CD4-positive, alpha-beta T cell (primary cell): ENCODE results near the gene SUPT3H. TPM values are rescaled to one million over a fixed set of nuclear protein-coding genes. Genes with fewer than 3 reads are reported as not detected.

Experiments
- ATAC-seq: fragments of 200-7000 bp; cut with Tn5 transposase; one replicate; pipeline ENCODE4 v1.10.0; 2022; ENCODE audit warnings: mild to moderate bottlenecking; ENCODE audit not compliant: poor library complexity
- CTCF ChIA-PET: fragments of 350-600 bp; sonication (Branson Sonifier 250); formaldehyde crosslinking; loops from one replicate; lab custom pipeline; 2021; ENCODE audit warnings: antibody characterized with exemption, inconsistent platforms; lab: Charles Lee
- POLR2A ChIA-PET: fragments of 350-600 bp; sonication (Branson Sonifier 250); formaldehyde crosslinking; loops from one replicate; lab custom pipeline; 2021; ENCODE audit warnings: antibody characterized with exemption, inconsistent platforms; lab: Charles Lee
- DNase-seq, 14 experiments: peaks; one replicate each; pipeline ENCODE4 v3.0.0-alpha.2; 2013 to 2020; ENCODE audit warnings: mixed read lengths in 2 of 14
- H3K27ac ChIP-seq, 2 donors: one replicate each; pipeline versions ENCODE4 v1.5.1 to v1.7.0; 2013; ENCODE audit warnings: low read length in 2 of 2, low read depth in 1 of 2, mild to moderate bottlenecking in 1 of 2
- H3K27me3 ChIP-seq, 2 experiments: 1 replicate in 1 of 2; 2 replicates in 1 of 2; pipeline versions ENCODE4 v1.6.1 to v1.7.0; 2013; ENCODE audit warnings: low read length in 2 of 2, control low read depth in 1 of 2, mild to moderate bottlenecking in 1 of 2, moderate library complexity in 1 of 2; ENCODE audit not compliant: insufficient read depth in 2 of 2, control insufficient read depth in 1 of 2
- H3K36me3 ChIP-seq: one replicate; pipeline ENCODE4 v1.6.1; 2013; ENCODE audit warnings: low read length, control low read depth; ENCODE audit not compliant: insufficient read depth
- H3K4me1 ChIP-seq: one replicate; pipeline ENCODE4 v1.6.1; 2013; ENCODE audit warnings: low read length, control low read depth; ENCODE audit not compliant: insufficient read depth
- H3K4me3 ChIP-seq: one replicate; pipeline ENCODE4 v1.5.1; 2013; ENCODE audit warnings: mild to moderate bottlenecking, low read length, moderate library complexity
- H3K9me3 ChIP-seq, 2 experiments: 1 replicate in 1 of 2; 2 replicates in 1 of 2; pipeline versions ENCODE4 v1.6.1 to v1.7.0; 2013; ENCODE audit warnings: low read length in 2 of 2, mild to moderate bottlenecking in 2 of 2, control low read depth in 1 of 2, moderate library complexity in 1 of 2; ENCODE audit not compliant: control insufficient read depth in 1 of 2, insufficient read depth in 1 of 2
- H3K27ac Mint-ChIP-seq: one replicate; pipeline ENCODE4 v1.8.0; 2020; ENCODE audit warnings: mixed read lengths
- H3K27me3 Mint-ChIP-seq: one replicate; pipeline ENCODE4 v1.8.0; 2021; ENCODE audit warnings: mixed read lengths
- H3K36me3 Mint-ChIP-seq: one replicate; pipeline ENCODE4 v1.8.0; 2021; ENCODE audit warnings: low read depth, mixed read lengths
- H3K4me1 Mint-ChIP-seq: one replicate; pipeline ENCODE4 v1.8.0; 2021; ENCODE audit warnings: low read depth, mixed read lengths
- H3K4me3 Mint-ChIP-seq: one replicate; pipeline ENCODE4 v1.8.0; 2020; ENCODE audit warnings: mild to moderate bottlenecking, mixed read lengths
- H3K9me3 Mint-ChIP-seq: one replicate; pipeline ENCODE4 v1.8.0; 2020; ENCODE audit warnings: mixed read lengths
- CTCF ChIP-seq: fragments of 200-600 bp; IDR thresholded peaks from one replicate; pipeline ENCODE4 v1.8.0; 2022; ENCODE audit warnings: antibody characterized with exemption, mild to moderate bottlenecking
- intact Hi-C, 2 experiments: fragments of 100-400 bp; cut with DNase I in 1 of 2; cut with micrococcal nuclease in 1 of 2; formaldehyde crosslinking; loops; one replicate each; pipeline versions ENCODE4 v1.15.1 to v1.9.0; 2023 to 2025; cut with DNase I, micrococcal nuclease
- total RNA-seq, 174 experiments: library from RNA in 2 of 174; stranded (reverse) in 2 of 174; gene quantifications; one replicate each; pipeline ENCODE4 v1.2.3 and lab custom pipeline; 2021 to 2026

SUPT3H gene
- total RNA-seq, 2 experiments from 2014 or later, result 8.9 to 10.5 TPM

- no peaks in the 10 kb centered on the region for H3K36me3 ChIP-seq
- ChIA-PET CTCF (no interaction called here), POLR2A (no interaction called here)
- H3K4me3 ChIP-seq, result no peak overlapping the region
- H3K4me1 ChIP-seq, result no peaks in the 10 kb centered on the region
- no peaks in the 10 kb centered on the region for H3K27me3 Mint-ChIP-seq
- H3K4me3 Mint-ChIP-seq, result no peak overlapping the region
- H3K4me1 Mint-ChIP-seq, result peaks cover 6% of the 10 kb centered on the region
- intact Hi-C loops, result no loop called here
- H3K9me3 ChIP-seq, result no peaks in the 10 kb centered on the region
- no peak for ATAC-seq
- no peaks in the 10 kb centered on the region for H3K9me3 Mint-ChIP-seq
- TF ChIP-seq CTCF, result no peak
- DNase-seq, result no peak
- H3K27me3 ChIP-seq, result no peaks in the 10 kb centered on the region
- no peak overlapping the region for H3K27ac Mint-ChIP-seq
- H3K27ac ChIP-seq, result no peak overlapping the region
- H3K36me3 Mint-ChIP-seq, result no peaks in the 10 kb centered on the region
Observed at GRCh38 chr6:44995486-44996132, 382.1 kb downstream of the SUPT3H start.

DNA sequence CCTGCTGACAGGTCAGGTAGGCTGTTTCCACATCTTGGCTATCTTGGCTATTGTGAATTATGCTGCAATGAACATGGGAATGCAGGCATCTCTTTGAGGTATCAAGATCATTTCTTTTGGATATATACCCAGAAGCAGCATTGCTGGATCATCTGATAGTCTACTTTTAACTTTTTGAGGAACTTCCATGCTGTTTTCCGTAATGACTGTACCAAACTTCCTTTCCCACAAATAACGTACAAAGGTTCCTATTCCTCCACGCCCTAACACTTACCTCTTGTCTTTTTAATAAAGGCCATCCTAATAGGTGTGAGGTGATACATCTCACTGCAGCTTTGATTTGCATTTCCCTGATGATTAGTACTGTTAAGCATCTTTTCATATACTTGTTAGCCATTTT lies 388.3 kb downstream of the SUPT3H start:
- Histone ChIP-seq H3K4me1 (no peaks in the 10 kb centered on the region), H3K9me3 (no peaks in the 10 kb centered on the region), H3K27me3 (no peaks in the 10 kb centered on the region), H3K27ac (no peak overlapping the region), H3K4me3 (no peak overlapping the region), H3K36me3 (no peaks in the 10 kb centered on the region)
- Mint-ChIP-seq H3K4me3 (no peak overlapping the region), H3K27me3 (no peaks in the 10 kb centered on the region), H3K9me3 (no peaks in the 10 kb centered on the region), H3K36me3 (no peaks in the 10 kb centered on the region), H3K4me1 (peaks cover 16% of the 10 kb centered on the region), H3K27ac (no peak overlapping the region)
- DNase-seq, result no peak
- ATAC-seq, result no peak
- intact Hi-C loops, result no loop called here
- ChIA-PET CTCF (no interaction called here), POLR2A (no interaction called here)
- TF ChIP-seq CTCF, result no peak

DNA sequence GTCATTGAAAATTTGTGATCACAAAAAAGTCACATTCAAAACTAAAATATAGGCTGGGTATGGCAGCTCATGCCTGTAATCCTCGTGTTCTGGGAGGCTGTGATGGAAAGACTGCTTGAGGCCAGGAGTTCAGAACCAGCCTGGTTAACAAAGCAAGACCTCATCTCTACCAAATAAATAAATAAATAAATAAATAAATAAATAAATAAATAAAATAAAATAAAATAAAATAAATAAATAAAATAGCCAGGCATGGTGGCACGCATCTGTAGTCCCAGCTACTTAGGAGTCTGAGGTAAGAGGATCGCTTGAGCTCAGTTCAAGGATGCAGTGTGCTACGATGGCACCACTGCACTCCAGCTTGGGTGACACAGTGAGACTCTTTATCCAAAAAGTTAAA lies 392.7 kb downstream of the SUPT3H start:
- ChIA-PET CTCF (no interaction called here), POLR2A (no interaction called here)

More for the DNA sequence above, 392.7 kb downstream of the SUPT3H start:
- DNase-seq (no peak), ATAC-seq (no peak)
- intact Hi-C loops, result no loop called here
- Mint-ChIP-seq H3K36me3 (no peaks in the 10 kb centered on the region), H3K9me3 (no peaks in the 10 kb centered on the region), H3K4me3 (no peak overlapping the region), H3K27ac (no peak overlapping the region), H3K4me1 (peaks cover 28% of the 10 kb centered on the region), H3K27me3 (no peaks in the 10 kb centered on the region)
- Histone ChIP-seq H3K9me3 (no peaks in the 10 kb centered on the region), H3K4me3 (no peak overlapping the region), H3K27me3 (no peaks in the 10 kb centered on the region), H3K36me3 (no peaks in the 10 kb centered on the region), H3K27ac (no peak overlapping the region), H3K4me1 (no peaks in the 10 kb centered on the region)
- TF ChIP-seq CTCF, result no peak
